Measurements from ENCODE around the gene TRAK2. TPM values are rescaled to one million over a fixed set of nuclear protein-coding genes. Genes with fewer than 3 reads are reported as not detected.

Gene TRAK2
- total and polyA plus RNA-seq, 2 of the 13 experiments (the other 11 are each of a cell fraction or from before 2014, with no cell fraction given) = 7.7 to 21.0 TPM

- H3K27ac ChIP-seq (ENCODE audit: extremely low read length, insufficient read depth, low read length) = peak overlapping the region; percentile 2
- no peak overlapping the region; a peak in 1 of 6 replicates for H3K4me3 ChIP-seq (replicated peaks in 1 of 3; ENCODE audit: insufficient read depth in 1 of 3, low read depth in 2 of 3, low read length in 3 of 3)
- no peak for ATAC-seq
- intact Hi-C loops (cut with micrococcal nuclease; ENCODE audit: unreplicated experiment) (no loop called here), in situ Hi-C loops (cut with HindIII; ENCODE audit: extremely low pct_ligation_motif_present, low pct_unique_long_range_greater_than_20kb) (no loop called here)
- ChIA-PET POLR2A (no interaction called here), CTCF (ENCODE audit: low intra/inter-chr PET ratio, low total read pairs) (no interaction called here)
- DNase-seq (ENCODE audit: low spot score) = no peak
- peak overlapping the region; percentile 45 for H3K4me2 ChIP-seq (ENCODE audit: low read depth, low read length)
- WGBS (ENCODE audit: low lambda C conversion rate) = 83% methylated on average over 1 of the region's 1 CpG
- H2AFZ ChIP-seq (ENCODE audit: low read length) = no peak overlapping the region
- H3K27me3 ChIP-seq (ENCODE audit: control insufficient read depth in 1 of 2, insufficient read depth in 2 of 2, low read length in 2 of 2) = no peaks in the 10 kb centered on the region; a peak in 2 of 5 replicates
- peaks cover 28% of the 10 kb centered on the region for H3K79me2 ChIP-seq (ENCODE audit: insufficient read depth, low read length)
- no peaks in the 10 kb centered on the region for H3K36me3 ChIP-seq (replicated peaks in 1 of 2; ENCODE audit: control insufficient read depth in 1 of 2, insufficient read depth in 2 of 2, low read length in 2 of 2)
- FAIRE-seq = no peak
- 0 out of 2 replicates have a peak overlapping the region, but pooled peaks have one; percentile 1 for H3K9ac ChIP-seq (ENCODE audit: insufficient read depth, low read depth, low read length)
- no peaks in the 10 kb centered on the region for H4K20me1 ChIP-seq (ENCODE audit: insufficient read depth, low read length)
- BruUV-seq (replicated peaks) = no TSS peak
- no peaks in the 10 kb centered on the region for H3K9me3 ChIP-seq (ENCODE audit: low read length)
- peaks cover 61% of the 10 kb centered on the region for H3K4me1 ChIP-seq (ENCODE audit: insufficient read depth, low read length)
- TF ChIP-seq CREBL2 (CRISPR knock-in tag; IDR thresholded peaks at IDR 0.05; ENCODE audit: borderline replicate concordance) (no peak), PCBP1 (IDR thresholded peaks at IDR 0.05; ENCODE audit: borderline replicate concordance, low read depth, low read length) (no peak), ATF4 (CRISPR knock-in tag; IDR thresholded peaks at IDR 0.05) (no peak), REL (CRISPR knock-in tag; conservative IDR thresholded peaks at IDR 0.05) (no peak), SOX13 (IDR thresholded peaks at IDR 0.05) (no peak), SOX13 (CRISPR knock-in tag; conservative IDR thresholded peaks at IDR 0.05 in 1 of 2, IDR thresholded peaks at IDR 0.05 in 1 of 2) (peak in 1 of 2 experiments; percentile 44; a peak in 1 of 4 replicates), RXRB (CRISPR knock-in tag; IDR thresholded peaks at IDR 0.05; ENCODE audit: borderline replicate concordance) (peak; percentile 8; the same call in 1 of the 2 replicates), ZNF501 (CRISPR knock-in tag; IDR thresholded peaks at IDR 0.05) (no peak), ZKSCAN8 (CRISPR knock-in tag; IDR thresholded peaks at IDR 0.05; ENCODE audit: borderline replicate concordance) (0 out of 2 replicates have a peak, but pooled peaks have one; percentile 22), SMAD9 (CRISPR knock-in tag; IDR thresholded peaks at IDR 0.05) (no peak), ZNF136 (CRISPR knock-in tag; IDR thresholded peaks at IDR 0.05; ENCODE audit: low read depth) (no peak), ZNF333 (CRISPR knock-in tag; IDR thresholded peaks at IDR 0.05; ENCODE audit: borderline replicate concordance) (no peak), KDM1A (CRISPR knock-in tag; IDR thresholded peaks at IDR 0.05) (no peak), ZNF326 (CRISPR knock-in tag; IDR thresholded peaks at IDR 0.05; ENCODE audit: borderline replicate concordance) (no peak), RCOR2 (CRISPR knock-in tag; IDR thresholded peaks at IDR 0.05) (no peak), TARDBP (CRISPR knock-in tag; IDR thresholded peaks at IDR 0.05) (no peak), STAG1 (CRISPR knock-in tag; IDR thresholded peaks at IDR 0.05) (no peak), ZNF850 (CRISPR knock-in tag; conservative IDR thresholded peaks at IDR 0.05) (no peak), ZNF772 (CRISPR knock-in tag; IDR thresholded peaks at IDR 0.05) (no peak), ONECUT2 (CRISPR knock-in tag; IDR thresholded peaks at IDR 0.05) (no peak)
- TF ChIP-seq, protein P1, sequence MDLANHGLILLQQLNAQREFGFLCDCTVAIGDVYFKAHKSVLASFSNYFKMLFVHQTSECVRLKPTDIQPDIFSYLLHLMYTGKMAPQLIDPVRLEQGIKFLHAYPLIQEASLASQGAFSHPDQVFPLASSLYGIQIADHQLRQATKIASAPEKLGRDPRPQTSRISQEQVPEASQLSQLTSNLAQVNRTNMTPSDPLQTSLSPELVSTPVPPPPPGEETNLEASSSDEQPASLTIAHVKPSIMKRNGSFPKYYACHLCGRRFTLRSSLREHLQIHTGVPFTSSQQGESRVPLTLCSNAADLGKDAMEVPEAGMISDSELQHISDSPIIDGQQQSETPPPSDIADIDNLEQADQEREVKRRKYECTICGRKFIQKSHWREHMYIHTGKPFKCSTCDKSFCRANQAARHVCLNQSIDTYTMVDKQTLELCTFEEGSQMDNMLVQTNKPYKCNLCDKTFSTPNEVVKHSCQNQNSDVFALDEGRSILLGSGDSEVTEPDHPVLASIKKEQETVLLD (CRISPR knock-in tag; IDR thresholded peaks at IDR 0.05; ENCODE audit: low read depth) = no peak
- TF ChIP-seq, protein P2, sequence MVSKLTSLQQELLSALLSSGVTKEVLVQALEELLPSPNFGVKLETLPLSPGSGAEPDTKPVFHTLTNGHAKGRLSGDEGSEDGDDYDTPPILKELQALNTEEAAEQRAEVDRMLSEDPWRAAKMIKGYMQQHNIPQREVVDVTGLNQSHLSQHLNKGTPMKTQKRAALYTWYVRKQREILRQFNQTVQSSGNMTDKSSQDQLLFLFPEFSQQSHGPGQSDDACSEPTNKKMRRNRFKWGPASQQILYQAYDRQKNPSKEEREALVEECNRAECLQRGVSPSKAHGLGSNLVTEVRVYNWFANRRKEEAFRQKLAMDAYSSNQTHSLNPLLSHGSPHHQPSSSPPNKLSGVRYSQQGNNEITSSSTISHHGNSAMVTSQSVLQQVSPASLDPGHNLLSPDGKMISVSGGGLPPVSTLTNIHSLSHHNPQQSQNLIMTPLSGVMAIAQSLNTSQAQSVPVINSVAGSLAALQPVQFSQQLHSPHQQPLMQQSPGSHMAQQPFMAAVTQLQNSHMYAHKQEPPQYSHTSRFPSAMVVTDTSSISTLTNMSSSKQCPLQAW (CRISPR knock-in tag; IDR thresholded peaks at IDR 0.05) = no peak
Observed at GRCh38 chr2:201448061-201448460, 3.2 kb downstream of the TRAK2 start.

All from HepG2 (cell line).